ENCODE measurements around the gene ERN2.

The ERN2 gene

GRCh38 chr16:23689442-23690187 is 23.4 kb downstream of the ERN2 start:
- no peak for DNase-seq

- no peak for DNase-seq
Observed at GRCh38 chr16:23687034-23687808, 25.8 kb downstream of the ERN2 start.

- no peak for DNase-seq
Observed at GRCh38 chr16:23683487-23683886, 29.5 kb downstream of the ERN2 start.

GRCh38 chr16:23682181-23682580 is 30.8 kb downstream of the ERN2 start:
- no peak for DNase-seq

- DNase-seq: no peak
Observed at GRCh38 chr16:23679986-23680336, 33.1 kb downstream of the ERN2 start.

- DNase-seq: no peak
Observed at GRCh38 chr16:23679274-23679985, 33.6 kb downstream of the ERN2 start.

GRCh38 chr16:23678430-23679273 is 34.4 kb downstream of the ERN2 start, which contains the start of gene PLK1:
Gene PLK1 (plus strand): TSS chr16:23678889. CDS start chr16:23678933, 44 bp downstream.
- DNase-seq: peak in 48 of 51 donors; percentile 6 to 79 (median 52)

- DNase-seq: peak in 1 of 51 donors; percentile 33
Observed at GRCh38 chr16:23676924-23677480, 36.0 kb downstream of the ERN2 start.

GRCh38 chr16:23673971-23674614 is 38.9 kb downstream of the ERN2 start:
- no peak for DNase-seq

GRCh38 chr16:23670137-23670776 is 42.8 kb downstream of the ERN2 start:
- DNase-seq: peak in 2 of 51 donors; percentile 5 to 16

- DNase-seq: no peak
Observed at GRCh38 chr16:23668873-23669272, 44.1 kb downstream of the ERN2 start.

- DNase-seq: no peak
Observed at GRCh38 chr16:23668225-23668624, 44.8 kb downstream of the ERN2 start.

GRCh38 chr16:23667355-23667659 is 45.7 kb downstream of the ERN2 start:
- DNase-seq: no peak

- DNase-seq: no peak
Observed at GRCh38 chr16:23666571-23667354, 46.3 kb downstream of the ERN2 start.

GRCh38 chr16:23663918-23664317 is 49.1 kb downstream of the ERN2 start:
- no peak for DNase-seq

GRCh38 chr16:23651943-23652468 is 61.0 kb downstream of the ERN2 start:
- no peak for DNase-seq

- peak in 2 of 51 donors; percentile 9 to 11 for DNase-seq
Observed at GRCh38 chr16:23650674-23651416, 62.2 kb downstream of the ERN2 start.

- DNase-seq: no peak
Observed at GRCh38 chr16:23642246-23642774, 70.7 kb downstream of the ERN2 start.
